ENCODE results near the gene ATF6.
A peak's percentile ranks its signal among the peaks of the same experiment; 100 is the strongest.

- TF ChIP-seq USF2 (CRISPR knock-in tag; IDR thresholded peaks at IDR 0.05) (no peak), CTCF (IDR thresholded peaks at IDR 0.05 in 2 of 3, conservative IDR thresholded peaks at IDR 0.05 in 1 of 3; ENCODE audit: insufficient read depth in 2 of 3, low read depth in 1 of 3, low read length in 3 of 3) (peak; percentile 79 to 95 (median 88)), EP300 (IDR thresholded peaks at IDR 0.05; ENCODE audit: low read length) (peak; percentile 48; the same call in 1 of the 2 replicates), ESRRA (IDR thresholded peaks at IDR 0.05; ENCODE audit: borderline replicate concordance, low read depth) (0 out of 2 replicates have a peak, but pooled peaks have one; percentile 26), ZKSCAN3 (CRISPR knock-in tag; IDR thresholded peaks at IDR 0.05) (no peak), ZNF785 (CRISPR knock-in tag; IDR thresholded peaks at IDR 0.05) (no peak), SIN3A (IDR thresholded peaks at IDR 0.05; ENCODE audit: borderline replicate concordance in 2 of 2, control insufficient read depth in 1 of 2, low read depth in 2 of 2, low read length in 2 of 2) (no peak), POLR2A (conservative IDR thresholded peaks at IDR 0.05) (no peak), ATF7 (IDR thresholded peaks at IDR 0.05) (peak; percentile 73), CBX5 (IDR thresholded peaks at IDR 0.05; ENCODE audit: borderline replicate concordance, low read depth) (no peak), SMAD4 (CRISPR knock-in tag; conservative IDR thresholded peaks at IDR 0.05) (peak; percentile 55; the same call in 1 of the 2 replicates), PCBP1 (IDR thresholded peaks at IDR 0.05; ENCODE audit: low read depth, low read length, poor library complexity, severe bottlenecking) (no peak), ZBTB33 (CRISPR knock-in tag; IDR thresholded peaks at IDR 0.05) (peak; percentile 26; the same call in 1 of the 2 replicates)
Measured at GRCh38 chr1:161738627-161739287, 27.4 kb upstream of the ATF6 start.
